ENCODE measurements around the gene CYYR1.
"Not testable (repeated sequence)": the region's sequence is repeated elsewhere in the genome, so short reads cannot be mapped to it uniquely, and the experiment has no call there.

The CYYR1 gene

DNA sequence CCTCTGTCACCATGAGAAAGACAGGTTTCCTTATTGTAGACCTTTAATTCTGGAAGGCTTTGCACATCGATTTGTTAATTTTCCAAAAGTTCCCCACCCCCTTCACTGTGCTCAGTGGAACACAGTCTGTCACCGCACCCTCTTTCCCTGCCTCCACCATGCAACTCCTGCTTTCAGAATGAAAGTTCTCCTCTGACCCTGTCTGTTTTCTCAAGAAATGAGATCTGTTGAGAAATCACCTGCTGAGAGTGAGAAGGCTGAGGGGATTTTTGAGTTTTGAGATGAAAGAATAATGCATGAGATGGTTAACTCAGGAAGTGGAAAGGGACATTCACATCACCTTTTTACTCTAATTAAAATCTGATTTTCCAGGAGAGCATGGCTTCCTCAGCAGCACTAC, 99.6 kb downstream of the CYYR1 start:
- no peak for DNase-seq

DNA sequence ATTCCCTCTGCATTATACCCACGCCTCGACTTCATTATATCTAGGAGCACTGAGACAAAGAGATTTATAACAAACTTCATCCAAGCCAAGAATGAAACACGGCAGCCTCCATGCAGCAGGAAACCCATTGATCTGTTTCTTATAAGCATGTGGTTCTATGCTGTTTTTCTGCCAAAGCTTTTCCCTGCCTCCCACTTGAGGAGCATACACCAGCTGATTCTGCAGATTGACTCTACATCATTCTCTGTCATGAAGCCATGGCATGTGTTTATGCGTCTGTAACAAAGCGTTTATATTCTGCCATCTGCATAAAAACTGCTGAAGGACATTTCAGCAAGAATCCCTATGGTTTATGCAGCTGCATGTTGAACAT, 102.0 kb downstream of the CYYR1 start:
- no peak for DNase-seq

DNA sequence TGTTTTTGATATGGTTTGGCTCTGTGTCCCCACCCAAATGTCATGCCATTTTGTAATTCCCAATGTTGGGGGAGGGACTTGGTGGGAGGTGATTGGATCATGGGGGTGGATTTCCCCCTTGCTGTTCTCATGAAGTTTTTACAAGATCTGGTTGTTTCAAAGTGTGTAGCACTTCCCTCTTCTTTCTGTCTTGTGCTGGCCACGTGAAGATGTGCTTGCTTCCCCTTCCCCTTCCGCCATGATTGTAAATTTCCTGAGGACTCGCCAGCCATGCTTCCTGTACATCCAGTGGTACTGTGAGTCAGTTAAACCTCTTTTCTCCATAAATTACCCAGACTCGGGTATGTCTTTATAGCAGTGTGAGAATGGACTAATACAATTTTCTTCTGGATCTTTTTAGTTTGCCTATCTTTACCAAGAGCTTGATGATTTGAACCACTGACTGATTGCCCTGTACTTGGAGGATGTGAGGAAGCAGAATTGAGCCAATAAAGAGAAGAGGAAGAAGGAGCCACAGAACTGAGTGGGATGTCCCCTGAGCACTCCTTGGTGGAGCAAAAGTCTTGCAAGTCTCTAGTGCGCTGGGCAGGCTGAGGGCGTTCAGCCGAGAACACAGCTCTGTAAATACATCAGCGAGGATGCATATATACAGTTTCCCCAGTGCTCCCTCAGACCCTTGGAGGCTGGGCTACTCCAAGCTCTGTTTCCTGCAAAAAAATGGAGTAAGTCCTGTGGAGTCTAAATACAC, 102.6 kb downstream of the CYYR1 start:
- DNase-seq = no peak

DNA sequence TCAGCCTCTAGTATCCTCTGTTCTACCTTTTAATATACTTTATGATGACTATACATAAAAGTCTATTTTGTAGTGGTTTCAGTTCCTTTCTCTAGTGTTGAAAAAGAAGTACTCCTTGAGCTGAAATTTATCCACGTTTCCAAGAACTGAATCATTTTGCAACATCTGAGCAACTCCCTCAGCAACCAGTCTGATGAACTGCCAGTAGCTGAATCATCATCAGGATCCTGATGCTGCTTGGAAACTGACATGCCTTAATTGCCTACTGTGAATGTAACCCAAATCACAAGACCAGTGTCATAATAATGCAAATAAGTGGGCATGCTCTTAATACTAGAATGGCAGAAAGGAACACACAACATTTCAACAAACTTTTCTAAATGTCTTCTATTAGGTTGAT, 103.3 kb downstream of the CYYR1 start:
- peak; percentile 89 for DNase-seq

DNA sequence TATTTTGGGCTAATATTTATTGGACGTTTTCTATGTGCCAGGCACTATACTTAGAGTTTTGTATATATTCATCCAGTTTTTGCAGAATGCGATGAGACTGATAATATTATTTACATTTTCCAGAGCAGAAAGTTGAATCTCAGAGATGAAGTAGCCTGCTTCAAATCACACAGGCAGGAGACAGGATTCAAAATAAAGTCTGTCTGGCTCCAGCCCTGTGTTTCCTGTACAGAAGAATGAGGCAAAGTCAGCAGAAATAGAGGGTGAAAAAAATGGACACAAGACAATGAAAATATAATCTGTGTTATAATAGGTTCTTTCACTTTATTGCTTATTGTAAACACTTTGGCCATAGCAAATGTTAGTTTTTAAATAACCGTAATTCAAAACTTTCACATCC, 107.2 kb downstream of the CYYR1 start:
- DNase-seq = no peak

DNA sequence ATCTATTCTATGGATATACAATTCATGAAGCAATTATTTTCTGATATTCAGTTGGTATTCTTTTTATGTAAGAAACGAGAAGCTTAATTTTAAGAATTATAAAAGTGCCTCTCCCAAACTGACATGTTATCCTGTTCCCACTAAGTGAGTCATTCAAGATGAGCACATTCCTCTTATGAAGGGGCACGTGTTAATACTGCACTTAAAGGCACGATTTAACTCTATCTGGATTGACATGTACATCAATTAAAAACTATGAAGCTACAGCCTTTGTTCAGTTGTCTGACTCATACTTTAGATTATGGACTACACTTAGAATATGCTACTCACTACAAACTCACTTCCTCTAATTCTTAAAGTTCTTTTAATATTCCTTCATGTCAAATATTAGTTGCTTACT, 111.6 kb downstream of the CYYR1 start:
- DNase-seq = peak; percentile 15

DNA sequence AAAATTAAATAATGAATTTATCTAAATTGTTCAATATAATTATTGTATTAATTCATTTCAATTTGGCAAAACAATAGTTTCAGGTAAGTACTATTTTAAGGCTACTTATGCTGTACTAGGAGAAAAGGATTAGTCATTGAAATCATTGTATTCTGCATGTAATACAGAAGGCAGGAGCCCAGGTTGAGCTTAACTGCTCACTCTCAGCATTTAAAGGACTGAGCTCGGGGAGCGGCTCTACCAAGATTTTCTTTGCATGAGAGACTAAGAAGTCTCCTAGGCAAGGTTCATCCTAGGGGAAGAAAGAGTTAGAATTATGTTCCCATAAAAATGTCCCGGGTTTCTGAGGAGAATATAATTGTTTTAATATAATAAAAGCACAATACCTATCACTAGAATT, 112.5 kb downstream of the CYYR1 start:
- DNase-seq = no peak

DNA sequence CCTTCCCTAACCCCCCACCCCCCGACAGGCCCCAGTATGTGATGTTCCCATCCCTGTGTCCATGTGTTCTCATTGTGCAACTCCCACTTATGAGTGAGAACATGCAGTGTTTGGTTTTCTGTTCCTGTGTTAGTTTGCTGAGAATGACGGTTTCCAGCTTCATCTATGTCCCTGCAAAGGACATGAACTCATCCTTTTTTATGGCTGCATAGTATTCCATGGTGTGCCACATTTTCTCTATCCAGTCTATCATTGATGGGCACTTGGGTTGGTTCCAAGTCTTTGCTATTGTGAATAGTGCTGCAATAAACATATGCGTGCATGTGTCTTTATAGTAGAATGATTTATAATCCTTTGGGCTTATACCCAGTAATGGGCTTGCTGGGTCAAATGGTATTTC, 114.2 kb downstream of the CYYR1 start:
- not testable (repeated sequence) for DNase-seq

DNA sequence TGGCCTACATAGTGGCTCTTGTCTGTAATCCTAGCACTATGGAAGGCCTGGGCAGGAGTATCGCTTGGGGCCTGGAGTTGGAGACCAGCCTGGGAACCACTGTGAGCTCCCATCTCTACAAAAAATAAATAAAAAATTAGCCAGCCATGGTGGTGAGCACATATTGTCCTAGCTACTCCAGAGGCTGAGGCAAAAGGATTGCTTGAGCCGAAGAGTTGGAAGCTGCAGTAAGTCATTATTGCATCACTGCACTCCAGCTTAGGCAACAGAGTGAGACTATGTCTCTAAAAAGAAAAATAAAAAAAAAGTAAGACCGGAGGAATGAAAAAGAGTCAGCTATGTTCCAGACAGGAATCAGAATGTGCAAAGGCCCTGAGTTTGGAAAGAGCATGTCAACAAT, 115.3 kb downstream of the CYYR1 start:
- no peak for DNase-seq

DNA sequence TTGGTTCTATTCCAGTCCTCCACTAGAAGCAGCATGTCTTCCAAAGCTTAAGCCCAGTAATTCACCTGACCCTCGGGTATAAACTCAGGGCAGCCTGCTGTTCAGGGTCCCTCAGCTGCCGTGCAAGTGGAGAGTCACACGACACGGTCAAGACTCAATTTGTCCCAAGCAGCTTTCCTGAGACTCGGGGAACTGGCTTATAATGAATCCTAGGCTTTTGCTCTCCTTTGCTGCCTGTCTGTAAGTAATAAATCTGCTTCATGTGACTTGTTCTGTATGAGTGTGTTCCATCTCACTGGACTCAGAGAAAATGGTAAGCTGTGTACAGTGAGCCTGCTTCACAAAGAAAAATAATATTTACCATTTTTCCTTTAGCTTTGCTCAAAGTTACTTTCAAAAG, 119.8 kb downstream of the CYYR1 start:
- DNase-seq = no peak

DNA sequence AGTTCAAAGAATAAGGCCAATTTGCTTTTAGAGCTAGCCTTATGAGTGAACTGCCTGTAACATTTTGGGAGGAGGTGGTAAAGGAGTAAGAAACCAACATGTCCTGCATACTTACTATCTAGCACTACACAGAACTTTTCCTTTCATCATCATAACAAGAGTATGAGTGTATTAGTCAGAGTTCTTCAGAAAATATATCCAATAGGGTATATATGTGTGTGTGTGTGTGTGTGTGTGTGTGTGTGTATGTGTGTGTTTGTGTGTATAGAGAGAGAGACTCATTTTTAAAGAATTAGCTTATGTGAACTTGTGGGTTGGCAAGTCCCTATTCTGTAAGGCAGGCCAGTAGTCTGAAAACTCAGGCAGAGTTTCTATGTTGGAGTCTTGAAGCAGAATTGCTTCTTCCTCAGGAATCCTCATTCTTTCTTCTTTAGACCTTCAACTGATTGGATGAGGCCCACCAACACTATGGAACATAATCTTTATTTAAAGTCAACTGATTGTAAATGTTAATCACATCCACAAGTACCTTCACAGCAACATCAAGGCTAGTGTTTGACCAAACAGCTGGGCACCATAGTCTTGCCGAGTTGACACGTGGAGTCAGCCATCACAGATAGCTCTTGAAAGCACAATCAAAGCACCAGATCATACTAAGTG, 121.9 kb downstream of the CYYR1 start:
- DNase-seq = peak; percentile 62

DNA sequence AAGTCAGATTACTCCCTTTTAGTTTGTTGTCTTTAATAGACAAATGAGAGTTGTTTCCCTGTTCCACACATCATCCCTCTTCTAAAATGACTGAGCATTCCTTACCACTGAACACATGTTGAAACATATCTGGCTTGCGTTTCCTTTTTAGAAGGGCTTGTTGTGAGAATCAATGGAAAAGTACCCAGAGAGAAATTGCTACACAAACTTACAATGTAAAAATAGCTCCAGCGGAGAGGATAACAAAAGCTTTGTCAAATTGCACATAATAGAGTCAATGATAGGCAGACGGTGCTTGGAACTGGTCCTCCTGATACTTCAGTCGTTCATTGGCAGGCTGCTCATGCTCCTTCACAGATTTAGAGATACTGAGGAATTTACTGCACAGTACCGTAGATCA, 123.9 kb downstream of the CYYR1 start:
- DNase-seq = peak; percentile 84

DNA sequence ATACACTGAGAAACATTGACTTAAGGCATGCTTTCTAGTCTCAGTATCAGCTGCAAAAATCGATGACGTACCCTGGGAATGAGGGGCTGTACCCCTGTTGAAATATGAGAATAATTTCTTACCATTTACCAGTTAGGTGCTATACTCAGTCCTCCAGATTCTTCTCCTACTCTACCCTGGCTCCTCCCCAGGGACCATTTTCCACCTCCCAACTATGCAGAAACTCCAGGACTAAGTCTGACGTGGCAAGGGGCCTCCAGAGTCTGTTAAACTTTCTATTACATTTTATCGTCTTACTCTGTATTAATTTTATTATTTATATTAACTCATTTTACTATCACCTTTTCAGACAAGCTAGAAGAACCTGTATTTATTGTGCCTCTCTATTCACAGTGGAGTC, 124.3 kb downstream of the CYYR1 start:
- DNase-seq = peak; percentile 83

DNA sequence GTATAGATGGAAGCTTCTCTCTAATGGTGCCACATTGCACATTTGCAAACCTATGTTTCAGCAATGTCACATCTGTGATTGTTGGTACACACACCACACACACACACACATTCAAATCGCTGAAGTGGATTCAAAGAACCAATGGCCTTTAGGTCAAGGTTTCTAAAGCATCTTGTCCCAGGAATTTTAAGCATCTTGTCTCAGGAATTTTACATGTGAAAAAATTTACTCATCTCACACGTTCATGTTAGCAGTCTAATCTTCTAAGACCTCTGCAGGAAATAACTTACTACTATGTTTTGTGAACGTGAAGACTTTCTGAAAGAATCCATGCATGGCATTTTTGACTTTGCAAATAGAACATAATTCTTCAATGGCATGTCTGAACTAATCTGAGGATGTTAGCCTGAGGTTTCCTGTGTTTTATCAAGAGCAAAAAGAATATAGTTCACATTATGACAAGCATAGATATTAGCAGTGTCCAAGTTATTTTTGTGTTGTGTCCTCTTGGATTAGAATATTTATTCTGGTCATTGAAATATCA, 125.1 kb downstream of the CYYR1 start:
- DNase-seq = peak; percentile 50

DNA sequence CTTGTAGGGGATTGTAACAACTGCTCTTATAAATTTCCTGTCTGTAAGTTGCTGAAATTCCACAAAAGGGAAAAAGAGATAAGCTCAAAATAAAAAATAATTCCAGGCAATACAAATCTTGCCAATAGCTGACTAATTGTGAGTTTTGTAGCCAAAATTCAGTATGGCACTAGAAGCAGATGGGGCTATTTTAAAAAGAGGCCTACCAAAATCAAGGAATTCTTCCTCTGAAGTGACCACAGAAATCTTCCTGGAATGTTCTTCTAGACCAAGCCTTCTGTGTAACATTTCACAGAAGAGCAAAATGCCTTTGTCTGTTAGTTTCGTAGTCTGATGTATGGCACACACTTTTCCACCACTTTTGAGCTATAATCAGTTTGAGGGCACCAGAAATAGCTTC, 127.6 kb downstream of the CYYR1 start:
- DNase-seq = peak; percentile 87

DNA sequence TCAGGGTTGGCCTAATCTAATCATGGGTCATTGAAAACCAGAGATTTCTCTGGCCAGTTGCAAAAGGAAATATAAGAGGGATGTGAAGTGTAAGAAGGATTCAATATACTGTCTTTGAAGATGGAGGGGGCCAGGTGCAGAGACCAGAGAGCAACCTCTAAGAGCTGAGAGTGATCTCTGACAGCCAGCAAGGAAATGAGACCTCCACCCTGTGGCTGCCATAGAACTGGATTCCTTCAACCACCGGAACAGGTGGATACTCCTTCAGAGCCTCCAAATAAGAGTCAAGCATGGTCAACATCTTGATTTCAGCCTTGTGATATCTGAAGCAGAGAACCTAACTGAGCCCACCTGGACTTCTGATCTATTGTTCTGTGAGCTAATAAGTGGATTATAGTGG, 128.4 kb downstream of the CYYR1 start:
- DNase-seq = no peak

DNA sequence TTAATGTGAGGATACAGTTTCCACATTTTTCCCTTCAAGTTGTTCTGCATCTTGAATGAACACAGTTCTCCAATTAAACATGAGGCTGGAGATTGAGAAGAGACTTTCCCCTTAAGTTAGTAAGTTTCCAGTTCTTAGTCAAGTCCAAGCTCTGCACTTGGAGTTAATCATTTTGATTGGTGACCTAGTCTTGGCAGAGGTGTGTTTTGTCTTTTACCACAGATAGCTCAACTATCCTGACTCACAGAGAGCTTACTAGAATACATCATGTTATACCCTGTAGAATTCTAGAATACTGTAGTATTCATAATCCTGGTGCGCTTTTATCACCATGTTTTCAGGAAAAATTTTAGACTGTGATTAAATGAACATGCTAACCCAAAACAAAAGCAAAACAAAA, 129.2 kb downstream of the CYYR1 start:
- peak; percentile 51 for DNase-seq

DNA sequence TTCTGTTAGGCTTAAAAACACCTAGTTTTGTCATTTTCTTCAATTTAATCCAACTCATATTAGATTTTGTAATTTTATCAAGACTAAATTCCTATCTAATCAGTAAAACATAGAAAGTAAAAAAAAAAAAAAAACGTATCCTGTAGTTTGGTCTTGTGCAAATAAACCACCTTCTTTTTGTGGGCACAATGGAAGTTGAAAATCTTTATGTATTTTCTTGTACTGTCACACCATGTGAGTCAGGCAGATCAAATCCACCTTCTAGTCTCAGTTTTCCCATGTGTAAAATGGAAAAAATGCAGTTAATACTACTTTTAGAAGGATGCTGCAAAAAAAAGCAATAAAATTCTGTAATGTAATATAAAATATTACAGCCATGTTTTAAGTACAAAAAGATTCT, 129.8 kb downstream of the CYYR1 start:
- DNase-seq = peak; percentile 18

DNA sequence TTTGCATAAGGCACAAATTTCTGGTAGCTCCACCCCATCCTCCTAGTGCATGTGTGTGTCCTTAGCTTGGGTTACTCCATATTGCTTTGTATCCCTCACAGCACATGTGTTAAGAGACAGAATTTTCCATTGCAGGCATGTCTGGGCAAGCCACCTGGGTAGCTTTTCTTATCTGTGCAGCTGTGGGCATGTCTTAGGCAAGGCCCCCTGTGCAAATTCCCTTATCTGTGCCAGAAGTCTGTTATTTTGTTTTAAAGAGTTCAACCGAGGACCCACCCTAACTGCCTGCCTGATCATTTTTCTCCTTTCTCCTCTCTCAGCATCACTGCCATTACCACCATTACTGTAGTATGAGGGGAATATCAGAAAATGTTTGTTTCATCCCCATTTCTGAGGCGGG, 131.9 kb downstream of the CYYR1 start:
- DNase-seq = no peak

DNA sequence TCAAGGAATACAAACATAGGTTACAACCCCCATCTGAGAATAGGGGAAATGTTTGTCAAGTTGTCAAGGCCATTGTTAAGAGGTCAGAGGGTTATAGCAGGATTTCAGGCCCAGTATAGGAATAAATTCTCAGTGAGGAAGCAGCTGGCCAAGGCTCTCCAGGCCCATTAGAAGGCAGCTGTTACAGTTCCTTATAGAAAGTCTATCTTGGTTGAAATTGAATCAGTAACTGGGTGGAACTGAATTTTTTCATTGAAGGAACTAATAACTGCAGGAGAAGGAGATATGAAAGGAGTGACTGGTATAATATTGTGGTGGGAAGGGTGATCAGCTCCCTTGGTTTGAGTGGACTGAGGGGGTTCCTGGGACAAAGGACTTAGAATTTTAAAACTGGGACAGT, 134.1 kb downstream of the CYYR1 start:
- DNase-seq = no peak

DNA sequence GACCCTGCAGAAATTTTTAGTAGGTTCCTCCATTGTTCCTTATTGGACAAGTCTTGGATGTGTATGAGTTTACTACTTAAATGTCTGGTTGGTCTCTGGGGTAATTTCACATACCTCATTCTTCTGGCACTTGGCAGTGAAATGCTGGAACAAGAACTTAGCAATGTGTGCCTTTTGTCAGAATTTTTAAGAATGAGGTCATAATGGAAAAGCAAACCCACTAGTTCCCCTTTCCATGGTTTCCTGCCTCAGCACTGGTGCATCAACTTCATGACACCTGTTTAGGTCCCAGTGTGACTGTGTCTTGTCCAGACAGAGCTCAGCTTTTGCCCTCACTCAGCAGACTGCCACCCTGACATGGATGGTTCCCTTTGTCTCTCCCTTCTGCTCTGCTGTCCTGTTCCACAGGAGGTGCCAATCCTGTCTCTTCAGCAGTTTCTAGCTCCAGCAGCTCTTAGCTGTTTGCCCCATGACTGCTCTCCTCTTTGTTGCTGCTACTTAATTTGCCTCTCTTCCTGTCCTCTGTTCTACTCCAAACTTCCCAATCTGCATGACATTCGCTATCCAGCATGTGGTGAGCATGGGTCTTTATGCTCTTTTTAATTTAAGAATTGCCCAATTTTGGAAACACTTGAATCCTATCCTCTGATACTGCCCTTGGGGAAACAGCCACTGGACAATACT, 135.6 kb downstream of the CYYR1 start:
- peak; percentile 42 for DNase-seq

DNA sequence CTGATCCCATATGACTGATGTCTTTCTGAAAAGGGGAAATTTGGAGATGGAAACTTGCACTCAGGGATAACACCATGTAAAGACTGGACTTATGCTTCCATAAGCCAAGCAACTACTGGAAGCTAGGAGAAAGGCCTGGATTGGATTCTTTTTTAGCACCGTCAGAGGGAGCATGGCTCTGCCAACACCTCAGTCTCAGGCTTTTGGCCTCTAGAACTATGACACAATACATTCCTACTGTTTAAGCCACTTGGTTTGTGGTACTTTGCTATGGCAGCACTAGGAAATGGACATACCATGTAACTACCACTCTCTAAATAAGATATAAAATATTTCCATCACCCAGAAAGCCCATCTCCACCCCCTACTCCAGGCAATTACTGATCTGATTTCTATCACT, 139.7 kb downstream of the CYYR1 start:
- DNase-seq = no peak

DNA sequence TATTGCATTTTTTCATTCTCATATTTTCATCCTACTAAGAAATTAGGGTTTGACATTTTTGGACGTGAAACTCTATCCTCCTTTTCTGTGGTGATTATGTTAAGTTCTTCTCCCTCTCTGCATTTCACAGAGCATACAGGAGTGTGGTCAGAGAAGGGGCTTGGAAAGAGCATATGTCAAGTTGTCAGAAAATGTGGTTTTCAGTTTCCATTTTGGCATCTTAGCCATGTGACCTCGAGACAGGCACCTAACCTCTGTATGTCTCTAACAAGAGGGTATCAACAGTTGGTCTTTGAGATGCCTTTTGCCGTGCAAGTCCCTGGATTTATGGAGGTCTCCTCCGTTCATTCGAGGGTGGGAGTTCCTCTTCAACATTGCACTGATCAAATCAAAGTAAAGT, 140.7 kb downstream of the CYYR1 start:
- no peak for DNase-seq

DNA sequence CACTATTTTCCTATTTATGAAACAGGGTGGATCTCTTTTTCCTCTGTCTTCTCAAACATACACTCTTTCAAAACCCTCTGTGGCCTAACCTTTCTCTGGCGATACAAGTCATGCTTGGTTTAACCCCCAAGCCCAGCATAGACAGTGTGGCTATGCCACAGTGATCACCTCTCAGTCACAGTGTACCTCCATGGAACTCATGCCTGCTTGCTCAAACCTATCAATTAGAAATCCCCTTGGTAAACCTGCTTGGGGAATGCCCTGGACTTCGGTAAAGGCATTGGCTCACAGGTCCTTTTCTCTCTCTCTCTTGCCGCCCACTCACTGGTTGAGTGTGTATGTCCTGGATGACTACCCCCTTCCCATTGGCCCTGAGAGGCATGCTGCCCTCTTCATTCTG, 147.5 kb downstream of the CYYR1 start:
- DNase-seq = no peak

Data from fibroblast of skin of right biceps (primary cell).